GM19324 (cell line): ENCODE results near the gene LPIN2.
A peak's percentile ranks its signal among the peaks of the same experiment; 100 is the strongest.
"Not testable (repeated sequence)": the region's sequence is repeated elsewhere in the genome, so short reads cannot be mapped to it uniquely, and the experiment has no call there.

Source experiments
- ATAC-seq: cut with Tn5 transposase; IDR thresholded peaks from one replicate; pipeline ENCODE4 v1.9.1; 2021; ENCODE audit warnings: mild to moderate bottlenecking, moderate library complexity; ENCODE audit not compliant: unreplicated experiment, low FRiP score

The LPIN2 gene

DNA sequence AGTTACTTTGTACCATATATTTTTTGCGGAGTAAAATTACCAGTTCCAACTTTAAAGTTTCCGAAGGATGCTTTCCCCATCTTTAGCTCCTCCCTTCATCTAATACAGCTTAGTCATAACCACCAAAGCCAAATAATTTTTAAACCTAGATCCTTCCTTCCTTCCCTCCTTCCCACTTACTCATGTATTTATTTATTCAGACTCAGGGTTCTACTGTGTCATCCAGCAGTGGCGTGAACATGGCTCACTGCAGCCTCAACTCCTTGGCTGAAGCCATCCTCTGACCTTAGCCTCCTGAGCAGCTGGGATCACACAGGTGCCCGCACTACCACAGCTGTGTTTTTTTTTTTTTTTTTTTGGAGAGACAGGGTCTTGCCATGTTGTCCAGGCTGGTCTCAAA is 4.4 kb downstream of the LPIN2 start:
- ATAC-seq = no peak

DNA sequence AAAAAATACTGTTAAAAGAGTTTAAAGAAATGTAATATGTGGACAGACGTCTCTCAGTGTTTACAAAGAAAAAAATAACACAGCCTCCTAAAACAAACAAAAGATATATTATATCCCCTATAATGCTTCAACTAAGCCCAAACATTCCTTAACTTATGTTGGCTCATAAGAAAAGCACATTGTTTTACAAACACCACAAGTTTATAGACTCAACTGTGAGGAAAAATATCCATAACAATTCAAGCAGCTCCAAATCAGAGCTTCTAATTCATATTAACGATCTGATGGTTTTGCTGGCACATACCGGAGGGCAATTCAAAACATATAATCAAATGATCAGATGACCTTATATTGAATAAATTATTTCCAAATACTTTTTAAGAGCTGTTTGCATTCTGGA is 5.5 kb downstream of the LPIN2 start:
- no peak for ATAC-seq

DNA sequence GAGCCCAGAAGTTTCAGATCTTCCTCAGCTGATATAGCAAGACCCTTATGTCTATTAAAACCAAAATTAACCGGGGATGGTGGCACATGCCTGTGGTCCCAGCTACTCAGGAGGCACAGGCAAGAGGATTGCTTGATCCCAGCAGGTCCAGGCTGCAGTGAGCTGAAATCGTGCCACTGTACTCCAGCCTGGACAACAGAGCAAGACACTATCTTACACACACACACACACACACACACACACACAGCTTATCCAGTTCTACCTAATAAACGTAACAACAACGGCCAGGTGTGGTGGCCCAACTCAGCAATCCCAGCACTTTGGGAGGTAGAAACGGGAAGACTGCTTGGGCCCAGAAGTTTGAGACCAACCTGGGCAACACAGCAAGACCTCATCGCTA is 7.5 kb downstream of the LPIN2 start:
- ATAC-seq = no peak

DNA sequence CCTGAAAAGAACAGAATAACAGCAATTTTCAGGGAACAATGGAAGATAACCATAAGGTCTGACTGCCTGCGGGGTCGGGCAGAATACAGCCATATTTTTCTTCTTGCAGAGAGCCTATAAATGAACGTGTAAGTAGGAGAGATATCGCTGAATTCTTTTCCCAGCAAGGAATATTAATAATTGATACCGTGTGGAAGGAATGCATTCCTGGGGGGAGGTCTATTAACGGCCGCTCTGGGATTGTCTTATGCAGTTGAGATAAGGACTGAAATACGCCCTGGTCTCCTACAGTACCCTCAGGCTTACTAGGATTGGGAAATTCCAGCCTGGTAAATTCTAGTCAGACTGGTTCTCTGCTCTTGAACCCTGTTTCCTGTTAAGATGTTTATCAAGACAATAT is 9.2 kb downstream of the LPIN2 start:
- not testable (repeated sequence) for ATAC-seq

DNA sequence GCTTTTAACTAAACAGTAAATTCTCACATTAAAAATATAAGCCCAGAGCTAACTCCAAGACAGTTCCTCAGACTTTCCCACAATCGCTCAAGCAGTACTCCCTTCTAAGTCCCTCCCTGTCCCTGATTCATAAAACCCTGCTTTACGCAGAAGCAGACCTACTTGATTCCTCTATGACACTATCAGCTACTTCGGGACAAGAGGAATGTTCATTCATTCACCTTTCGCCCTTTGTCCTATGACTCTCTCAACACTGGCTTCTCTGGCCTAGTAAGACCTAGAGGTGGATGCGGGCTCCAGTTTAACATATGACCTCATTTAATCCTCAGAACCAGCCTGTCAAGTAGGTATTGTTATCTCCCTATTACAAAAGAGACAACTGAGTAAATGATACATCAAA is 10.2 kb downstream of the LPIN2 start:
- no peak for ATAC-seq

DNA sequence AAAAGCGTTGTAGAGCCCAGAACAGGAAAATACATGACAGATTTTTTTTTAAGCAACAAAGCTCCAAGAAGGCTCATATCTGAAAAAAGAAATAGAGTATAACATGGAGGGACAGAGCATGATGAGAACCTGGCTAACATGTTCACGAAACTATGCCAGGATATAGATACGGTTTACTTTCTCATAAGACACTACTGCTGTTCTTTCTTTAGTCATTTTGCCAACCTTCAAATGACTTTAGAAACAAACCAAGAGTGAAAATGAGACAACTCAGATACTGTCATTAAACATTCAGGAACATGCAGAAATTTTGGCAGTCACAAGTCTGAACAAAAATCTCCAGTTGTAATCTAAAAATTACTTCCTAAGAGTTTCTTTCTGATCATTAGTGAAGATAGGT is 14.3 kb downstream of the LPIN2 start:
- no peak for ATAC-seq

DNA sequence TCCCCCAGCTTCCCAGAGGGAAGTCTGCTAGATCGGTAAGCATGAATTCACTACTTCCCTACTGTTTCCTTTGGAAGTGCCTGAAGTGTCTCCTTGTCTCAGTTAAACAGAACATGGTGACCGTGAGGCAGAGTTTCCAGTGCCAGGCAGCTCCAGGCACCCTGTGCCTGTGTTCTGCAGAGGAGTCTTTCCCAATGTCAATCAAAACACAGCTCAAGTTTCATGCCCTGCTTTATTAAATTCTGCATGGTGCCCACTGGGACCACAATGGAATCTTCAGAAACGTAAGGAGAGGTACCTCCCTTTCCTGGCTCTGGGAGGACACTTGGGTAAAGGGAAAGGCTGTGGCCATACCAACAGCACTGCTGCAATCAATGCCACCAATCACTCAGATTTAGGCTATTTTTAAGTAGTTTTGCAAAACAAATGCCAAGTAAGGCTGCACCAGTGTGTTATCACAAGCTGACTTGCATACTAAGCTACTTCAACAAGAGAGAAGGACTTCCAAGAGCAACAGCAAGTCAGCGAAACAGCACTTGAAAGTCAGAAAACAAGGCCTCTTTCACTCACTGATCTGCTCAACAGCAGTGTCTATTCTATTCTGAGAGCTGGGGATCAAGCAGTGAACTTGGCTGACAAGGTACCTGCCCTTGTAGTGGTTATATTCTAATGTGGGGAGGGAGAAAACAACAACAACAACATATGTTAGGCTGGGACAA is 14.9 kb downstream of the LPIN2 start:
- no peak for ATAC-seq

DNA sequence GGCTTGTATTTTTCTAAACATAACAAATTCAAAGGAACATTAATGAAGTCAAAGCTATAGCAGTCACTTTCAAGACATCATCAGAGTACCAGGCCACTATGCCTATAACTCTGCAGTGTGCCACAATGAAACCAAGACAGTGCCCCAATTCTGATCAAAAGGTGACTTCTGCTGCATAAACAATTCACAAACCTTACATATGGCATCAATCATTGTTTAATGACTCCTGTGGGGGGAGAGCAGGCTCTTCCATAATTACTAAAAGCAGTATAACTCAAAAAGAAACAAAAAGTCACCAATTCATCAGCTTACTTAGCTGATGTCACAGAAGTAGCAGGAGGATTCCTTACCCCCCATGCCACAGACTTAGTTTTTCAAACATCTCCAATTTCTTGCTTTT is 15.5 kb downstream of the LPIN2 start:
- no peak for ATAC-seq

DNA sequence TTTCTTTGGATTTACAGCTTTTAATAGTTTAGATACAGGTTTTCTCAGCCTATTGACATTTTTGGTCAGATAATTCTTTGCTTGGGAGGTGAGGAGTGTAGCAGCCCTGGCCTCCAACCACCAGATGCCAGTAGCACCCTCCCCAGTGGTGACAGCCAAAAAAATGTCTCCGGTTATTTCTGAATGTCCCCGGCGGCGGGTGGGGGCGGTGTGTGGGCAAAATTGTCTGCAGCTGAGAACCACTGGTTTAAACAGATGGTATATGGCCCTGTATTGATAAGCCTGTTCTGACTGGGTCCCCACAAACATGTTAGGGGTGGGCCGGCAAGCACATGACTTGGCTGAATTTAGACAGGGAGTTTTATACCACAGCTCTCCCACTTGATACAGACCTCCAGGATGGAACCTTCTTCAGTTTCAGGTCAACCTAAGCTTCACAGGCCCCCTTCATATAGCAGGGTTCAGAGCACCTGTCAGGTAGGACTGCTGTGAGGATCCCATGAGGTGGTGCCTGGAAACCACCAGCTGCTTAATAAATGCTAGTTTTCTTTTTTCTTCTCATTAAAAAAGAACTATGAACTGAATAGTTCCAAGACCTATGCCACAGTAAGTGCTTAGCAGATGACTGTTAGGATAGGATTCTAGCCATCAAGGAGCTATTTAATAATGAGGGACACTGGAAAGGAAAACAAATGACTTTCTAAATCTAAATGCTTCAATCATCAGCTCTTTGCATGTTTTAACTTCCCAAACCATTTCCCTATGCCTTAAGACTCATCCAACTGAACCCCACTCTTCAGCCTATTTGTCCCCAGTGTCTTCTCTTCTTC is 18.1 kb downstream of the LPIN2 start:
- peak; percentile 72 for ATAC-seq

DNA sequence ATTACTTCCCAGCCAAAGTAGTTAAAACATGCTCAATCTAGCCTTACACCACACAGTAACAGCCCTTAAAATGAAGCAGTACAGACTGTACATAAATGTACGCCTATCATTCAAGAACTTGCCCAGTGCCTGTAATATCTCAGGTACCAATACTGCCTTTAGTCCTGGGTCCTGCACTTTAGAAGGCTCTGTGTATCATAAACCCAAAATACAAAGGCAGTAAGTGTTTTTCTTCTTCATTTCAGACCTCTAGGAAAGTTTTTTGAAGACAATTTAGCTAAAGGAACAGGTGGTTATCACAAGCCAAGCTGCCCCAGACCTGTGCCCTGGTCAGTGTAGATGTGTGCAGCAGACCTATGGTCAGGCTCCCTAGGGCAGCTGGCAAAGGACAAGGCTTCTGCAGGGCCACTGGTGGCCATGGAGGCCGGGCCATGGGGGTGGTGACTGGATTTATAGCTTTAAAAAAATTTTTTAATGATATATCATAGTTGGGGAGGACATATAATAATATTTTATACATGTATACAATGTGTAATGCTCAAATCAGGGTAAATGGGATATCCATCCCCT is 18.8 kb downstream of the LPIN2 start:
- ATAC-seq = no peak

DNA sequence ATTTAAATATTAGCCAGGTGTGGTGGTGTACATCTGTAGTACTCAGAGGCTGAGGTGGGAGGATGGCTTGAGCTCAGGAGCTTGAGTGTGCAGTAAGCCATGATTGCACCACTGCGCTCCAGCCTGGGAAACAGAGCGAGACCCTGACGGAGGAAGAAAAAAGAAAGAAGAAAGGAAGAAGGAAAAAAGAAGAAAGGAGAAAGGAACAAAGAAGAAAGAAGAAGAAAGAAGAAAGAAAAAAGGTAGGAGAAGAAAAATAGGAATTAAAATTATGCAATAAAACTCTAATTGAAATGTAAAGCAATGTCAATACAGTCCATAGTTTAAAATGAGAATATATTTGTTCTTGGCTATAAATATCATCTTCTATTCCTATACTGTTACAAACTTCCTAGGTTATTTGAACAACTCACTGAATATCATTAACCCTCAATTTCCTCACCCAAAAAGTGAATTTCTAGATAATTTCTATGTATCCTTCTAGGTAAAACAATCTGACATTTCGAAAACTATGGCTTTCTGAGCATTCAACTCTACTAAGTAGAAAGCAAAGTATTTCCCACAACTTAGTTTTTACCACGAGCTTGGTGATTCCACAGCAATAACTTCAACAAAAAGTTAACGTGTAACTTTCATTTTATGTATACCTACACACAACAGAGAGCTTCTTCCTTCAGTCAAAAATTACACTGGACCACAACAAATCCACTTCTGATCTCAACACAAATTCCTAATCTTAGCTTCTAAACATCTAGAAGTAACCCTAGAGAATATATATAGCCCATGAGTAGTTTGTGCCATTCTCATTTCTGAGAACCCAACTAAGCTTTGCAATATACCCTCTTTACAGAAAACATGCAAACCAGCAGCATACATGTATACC is 19.7 kb downstream of the LPIN2 start:
- no peak for ATAC-seq

DNA sequence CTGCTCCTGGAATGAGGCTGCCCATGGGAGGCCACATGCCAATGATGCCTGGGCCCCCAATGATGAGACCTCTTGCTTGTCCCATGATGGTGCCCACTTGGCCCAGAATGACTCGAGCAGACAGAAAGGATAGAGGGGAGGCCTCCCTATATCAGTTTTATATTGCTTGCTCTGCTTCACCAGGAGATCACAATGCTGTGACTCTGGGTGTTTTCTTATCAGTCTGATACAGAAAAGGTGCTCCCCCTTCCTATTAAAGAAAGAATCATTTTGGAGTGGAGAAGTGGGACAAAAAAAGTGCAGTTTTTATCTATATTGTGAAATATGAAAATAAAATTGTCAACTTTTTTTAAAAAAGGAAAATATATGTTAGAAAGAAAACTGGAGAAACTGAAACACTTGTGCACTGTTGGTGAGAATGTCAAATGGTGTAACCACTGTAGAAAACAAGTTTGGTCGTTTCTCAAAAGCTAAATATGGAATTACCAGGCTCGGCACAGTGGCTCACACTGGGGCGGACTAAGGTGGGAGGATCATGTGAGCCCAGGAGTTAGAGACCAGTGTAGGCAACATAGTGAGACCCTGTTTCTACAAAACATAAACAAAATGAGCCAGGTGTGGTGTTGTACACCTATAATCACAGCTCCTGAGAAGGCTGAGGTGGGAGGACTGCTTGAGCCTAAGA is 21.8 kb downstream of the LPIN2 start:
- ATAC-seq = no peak

DNA sequence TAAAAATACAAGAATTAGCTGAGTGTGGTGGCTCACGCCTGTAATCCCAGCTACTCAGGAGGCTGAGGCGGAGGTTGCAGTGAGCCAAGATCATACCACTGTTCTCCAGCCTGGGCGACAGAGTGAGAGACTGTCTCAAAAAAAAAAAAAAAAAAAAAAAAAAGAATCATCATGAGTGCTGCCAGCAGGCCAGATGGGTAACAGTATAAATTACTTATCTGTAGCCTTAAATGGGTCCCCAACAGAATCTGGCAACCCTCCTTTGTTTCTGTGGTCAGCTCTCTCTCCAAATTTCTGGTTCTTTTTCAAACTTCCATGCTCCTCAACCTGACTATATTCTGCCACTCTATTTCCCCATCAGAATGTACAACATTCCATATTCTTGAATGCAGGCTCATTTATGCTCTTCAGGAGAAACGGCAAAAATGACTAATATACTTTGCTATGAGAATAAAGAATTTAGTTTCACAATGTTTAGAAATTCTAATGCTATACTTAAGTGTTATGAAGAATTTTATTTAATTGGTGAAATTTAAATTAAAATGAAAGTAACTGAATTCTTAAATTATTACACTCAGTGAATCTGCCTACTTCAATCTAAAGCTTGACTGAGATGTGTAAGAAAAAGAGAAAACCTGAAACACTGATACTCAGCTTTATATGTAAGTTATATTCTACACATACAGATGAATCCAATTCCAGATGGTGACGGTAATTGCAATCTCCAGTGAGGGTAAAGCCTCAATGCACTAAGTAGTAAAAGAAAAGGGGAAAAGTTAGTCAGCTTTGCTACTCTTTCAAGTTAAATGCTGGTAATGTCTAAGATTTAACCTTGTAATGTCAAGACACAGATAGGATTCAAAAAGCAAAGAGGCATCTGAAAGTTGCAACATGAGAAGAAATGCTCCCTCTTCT is 24.8 kb downstream of the LPIN2 start:
- ATAC-seq = no peak

DNA sequence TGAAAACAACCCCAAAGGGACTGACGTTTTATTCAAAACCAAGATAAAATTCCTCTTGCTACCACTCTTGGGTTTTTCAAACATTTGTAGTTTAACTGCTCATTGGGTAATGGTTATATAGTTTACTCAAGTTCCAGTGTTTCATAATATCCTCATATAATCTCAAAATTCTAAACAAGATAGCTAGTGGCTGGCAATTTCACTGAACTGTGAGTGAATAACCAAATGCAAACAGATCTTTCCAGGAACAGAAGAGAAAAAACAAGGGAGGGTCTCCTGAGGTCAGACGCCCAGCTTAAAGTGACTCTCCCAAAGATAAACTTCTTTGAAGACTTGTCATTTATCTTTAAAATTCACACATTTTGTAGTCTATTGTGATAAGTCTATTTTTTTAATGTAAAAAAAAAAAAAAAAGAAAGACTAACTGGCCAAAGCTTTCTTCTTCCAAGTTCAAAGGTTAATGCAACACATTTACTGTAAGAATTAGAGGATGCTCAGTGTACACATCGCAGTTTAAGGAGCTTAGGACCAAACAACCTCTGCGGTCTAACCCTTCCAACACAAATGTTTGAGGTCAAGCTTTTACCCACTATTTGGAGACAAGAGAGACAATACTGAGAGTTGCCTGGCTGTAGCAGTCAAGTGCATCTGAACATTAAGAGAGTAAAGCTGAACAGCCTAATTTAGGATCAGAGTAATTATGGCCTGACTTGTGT is 26.6 kb downstream of the LPIN2 start:
- no peak for ATAC-seq

DNA sequence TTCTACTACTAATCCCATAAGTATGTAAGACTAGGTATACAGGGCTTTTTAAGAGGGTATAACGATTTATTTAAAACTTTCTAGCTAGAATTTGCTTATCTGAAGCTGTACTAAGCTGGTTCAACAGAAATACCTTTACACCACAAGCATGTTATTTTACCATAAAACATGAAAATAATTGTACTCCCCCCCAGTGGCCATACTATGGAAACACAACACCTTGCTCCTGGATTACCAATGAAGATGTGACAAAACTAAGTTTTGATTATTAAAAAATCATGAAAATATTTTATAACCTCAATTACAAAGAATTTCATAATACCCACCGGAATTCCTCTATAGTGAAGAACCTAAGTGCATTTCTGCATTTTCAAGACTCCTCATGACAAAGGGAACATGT is 27.3 kb downstream of the LPIN2 start:
- ATAC-seq = no peak

DNA sequence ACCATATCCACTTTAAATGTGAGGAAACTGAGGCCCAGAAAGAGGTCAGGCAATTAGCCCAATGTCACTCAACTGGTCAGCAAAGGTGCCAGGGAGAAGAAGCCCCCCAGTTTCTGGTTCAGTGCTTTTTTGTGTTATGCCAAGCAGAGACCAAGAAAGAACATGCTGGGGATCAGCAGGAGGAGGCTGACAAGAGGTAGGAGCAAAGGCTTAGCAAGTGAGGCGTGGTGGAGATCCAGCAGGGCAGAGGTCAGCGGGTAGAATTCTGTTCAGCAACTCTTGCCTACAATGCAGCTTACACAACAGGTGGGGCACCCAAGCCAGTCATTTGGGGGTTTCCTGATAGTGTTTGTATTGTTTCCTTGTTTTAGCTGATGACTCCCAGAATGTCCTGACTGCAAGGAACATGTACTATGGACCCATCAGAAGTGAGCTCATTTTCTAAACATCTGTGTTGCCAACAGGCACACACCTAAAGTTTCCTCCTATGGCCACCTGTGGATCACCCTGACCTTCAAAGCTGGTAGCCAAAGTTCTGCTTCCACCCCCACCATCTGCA is 28.2 kb downstream of the LPIN2 start:
- no peak for ATAC-seq

DNA sequence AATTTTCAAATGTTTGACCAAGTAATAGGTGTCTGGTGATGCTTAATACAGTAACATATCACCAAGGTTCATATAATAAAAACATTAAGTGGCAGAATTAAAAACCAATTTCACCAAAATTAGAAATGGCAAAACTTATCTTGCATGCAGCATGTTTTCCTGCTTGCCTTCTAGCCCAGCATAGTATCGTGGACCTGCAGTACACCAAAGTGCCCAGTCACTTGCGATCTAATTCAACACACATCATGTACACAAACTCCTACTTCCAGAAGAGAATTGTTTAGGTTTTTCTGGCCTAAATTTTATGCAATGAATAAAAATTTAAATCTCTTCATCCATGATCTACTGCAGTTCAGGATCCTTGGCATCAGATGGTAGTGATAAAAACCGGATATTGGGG is 28.9 kb downstream of the LPIN2 start:
- ATAC-seq = no peak

DNA sequence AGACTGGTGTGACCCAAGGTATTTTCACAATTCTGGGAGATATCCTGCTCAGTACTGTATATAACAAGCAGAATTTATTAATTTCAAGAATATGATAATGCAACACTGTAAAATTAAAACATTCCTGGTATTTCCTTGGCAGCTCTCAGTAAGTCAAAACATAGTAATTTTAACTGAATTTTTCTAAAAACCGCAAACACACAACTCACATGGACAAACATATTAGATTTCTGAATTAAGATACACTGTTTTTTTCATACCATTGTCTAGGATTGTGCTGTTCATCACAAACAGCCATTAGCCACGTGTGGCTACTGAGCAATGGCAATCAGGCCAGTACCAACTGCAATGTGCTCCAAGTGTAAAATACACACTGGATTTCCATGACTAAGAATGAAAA is 29.6 kb downstream of the LPIN2 start:
- no peak for ATAC-seq
